AG04449 (cell line): Measurements from ENCODE around the gene TCEA3.

Experiments
- CTCF ChIA-PET: fragments of 350-600 bp; formaldehyde crosslinking; extraction: SDS; loops from one replicate; lab custom pipeline; 2021; ENCODE audit warnings: antibody characterized with exemption; lab: Yijun Ruan, JAX
- POLR2A ChIA-PET: fragments of 400-600, 350-600 bp; formaldehyde crosslinking; extraction: SDS; loops from one replicate; lab custom pipeline; 2020; ENCODE audit warnings: antibody characterized with exemption, inconsistent platforms; lab: Yijun Ruan, JAX
- DNase-seq: peaks from one replicate; pipeline ENCODE4 v3.0.0-alpha.2; 2010; ENCODE audit warnings: low read depth, low spot score
- H3K4me3 ChIP-seq: 2 replicates; pipeline ENCODE4 v1.5.1; 2011; ENCODE audit warnings: low read depth, mild to moderate bottlenecking, control low read depth, low read length
- CTCF ChIP-seq: IDR thresholded peaks from one replicate; pipeline ENCODE4 v1.5.1; 2011; ENCODE audit warnings: mild to moderate bottlenecking, moderate library complexity, low read length, control low read depth, inconsistent platforms; ENCODE audit not compliant: insufficient read depth; ENCODE audit errors: missing control alignments

The TCEA3 gene

GRCh38 chr1:23358310-23358875 lies 66.2 kb downstream of the TCEA3 start:
- ChIA-PET CTCF (interaction anchor here (1.5 to 1.9 kb wide), 2 partner anchors 14 to 45 kb away, joined by 4 to 6 read pairs; partner anchors contain the start of gene HNRNPR), POLR2A (interaction anchor here (2.6 kb wide), 1 partner anchor 14 kb away, joined by 9 read pairs; the partner anchor contains the start of gene HNRNPR)
- H3K4me3 ChIP-seq, result no peak overlapping the region
- TF ChIP-seq CTCF, result no peak
- no peak for DNase-seq

- DNase-seq, result no peak
- no peak overlapping the region for H3K4me3 ChIP-seq
- CTCF ChIA-PET, result interaction anchor here (1.5 to 3.6 kb wide), 3 partner anchors 11 to 46 kb away, joined by 4 to 12 read pairs (median 6); partner anchors contain the start of gene HNRNPR
- no peak for TF ChIP-seq CTCF
- POLR2A ChIA-PET, result interaction anchor here (2.6 kb wide), 1 partner anchor 13 kb away, joined by 9 read pairs; the partner anchor contains the start of gene HNRNPR
Observed at GRCh38 chr1:23357138-23357908, 67.2 kb downstream of the TCEA3 start.

GRCh38 chr1:23356471-23357137 lies 67.9 kb downstream of the TCEA3 start:
- H3K4me3 ChIP-seq, result no peak overlapping the region
- CTCF ChIA-PET, result interaction anchor here (1.9 to 3.6 kb wide), 2 partner anchors 11 to 12 kb away, joined by 6 to 12 read pairs; partner anchors contain the start of gene HNRNPR
- DNase-seq, result no peak

DNA sequence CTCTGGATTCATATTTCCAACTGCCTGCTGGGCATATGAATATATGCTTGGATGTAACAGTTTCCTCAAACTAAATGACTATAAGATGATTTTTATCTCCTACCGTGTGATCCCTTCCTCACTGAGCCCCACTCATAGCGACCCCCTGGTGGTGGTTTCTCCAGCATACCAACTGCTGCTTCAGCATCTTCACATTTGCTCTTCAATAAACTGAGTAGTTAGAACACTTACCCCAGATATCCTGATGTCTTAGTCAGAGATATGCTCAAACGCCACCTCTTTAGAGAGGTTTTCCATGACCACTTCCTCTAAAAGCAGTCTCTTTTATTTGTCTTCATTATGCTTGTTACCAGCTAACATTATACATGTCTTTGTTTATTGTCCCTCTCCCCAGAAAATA lies 70.3 kb downstream of the TCEA3 start:
- DNase-seq, result no peak
- POLR2A ChIA-PET, result interaction anchor here (1.3 kb wide), 1 partner anchor 10 kb away, joined by 6 read pairs; the partner anchor contains the start of gene HNRNPR
- no peak overlapping the region for H3K4me3 ChIP-seq
- CTCF ChIA-PET, result interaction anchor here (1.4 to 3.6 kb wide), 2 partner anchors 10 to 14 kb away, joined by 6 to 12 read pairs; partner anchors contain the start of gene HNRNPR
- no peak for TF ChIP-seq CTCF

More at GRCh38 chr1:23356471-23357137, 67.9 kb downstream of the TCEA3 start:
- POLR2A ChIA-PET, result interaction anchor here (2.6 kb wide), 1 partner anchor 12 kb away, joined by 9 read pairs; the partner anchor contains the start of gene HNRNPR
- TF ChIP-seq CTCF, result no peak

- POLR2A ChIA-PET, result no interaction called here
- H3K4me3 ChIP-seq, result no peak overlapping the region
- no peak for TF ChIP-seq CTCF
- CTCF ChIA-PET, result no interaction called here
- DNase-seq, result no peak
Observed at GRCh38 chr1:23352096-23352695, 72.4 kb downstream of the TCEA3 start.
